Neural progenitor cell (in vitro differentiated cells): ENCODE data around the gene AKAP6.

Experiments
- CTCF ChIP-seq: fragments of 200-600 bp; sonication (generic); IDR thresholded peaks from 2 replicates; pipeline ENCODE4 v1.5.1; 2017; ENCODE audit warnings: antibody characterized with exemption, mild to moderate bottlenecking
- EZH2 ChIP-seq: fragments of 200-600 bp; sonication (generic); IDR thresholded peaks from 2 replicates; pipeline ENCODE4 v1.6.1; 2017; ENCODE audit warnings: antibody characterized with exemption, mild to moderate bottlenecking, moderate library complexity
- EZH2phosphoT487 ChIP-seq: fragments of 200-600 bp; sonication (generic); IDR thresholded peaks from 2 replicates; pipeline ENCODE4 v1.6.1; 2017; ENCODE audit warnings: antibody characterized with exemption

- TF ChIP-seq EZH2 (no peak), CTCF (no peak), EZH2phosphoT487 (no peak)
Measured at GRCh38 chr14:32361674-32362073, 32.6 kb downstream of the AKAP6 start.
